ENCODE measurements around the gene IRS1.

IRS1 gene

DNA sequence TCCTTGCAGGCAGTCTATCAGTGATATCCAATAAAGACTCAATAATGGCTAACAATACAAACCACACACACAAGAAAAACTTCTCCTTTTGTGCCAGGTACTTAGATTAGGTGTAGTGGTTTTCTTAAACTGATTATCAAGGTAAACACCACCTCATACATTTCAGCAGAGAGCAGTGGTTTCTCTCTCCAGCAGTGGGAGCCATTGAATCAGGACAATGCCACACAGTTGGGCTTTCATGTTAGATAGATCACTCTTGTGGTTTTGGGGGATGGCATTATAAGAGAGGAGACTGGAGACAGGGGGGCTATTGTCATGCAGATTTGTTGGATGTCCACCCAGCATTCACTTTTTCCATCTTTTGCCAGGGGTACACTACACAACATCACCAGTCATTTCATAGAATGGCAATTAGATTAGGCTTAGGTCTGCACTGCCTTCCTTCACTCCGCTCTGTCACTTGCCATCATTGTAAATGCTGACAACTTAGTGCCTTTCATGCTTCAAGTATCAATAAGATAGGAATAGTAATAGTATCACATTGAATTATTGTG is 13.6 kb upstream of the IRS1 start:
- no peak for DNase-seq

DNA sequence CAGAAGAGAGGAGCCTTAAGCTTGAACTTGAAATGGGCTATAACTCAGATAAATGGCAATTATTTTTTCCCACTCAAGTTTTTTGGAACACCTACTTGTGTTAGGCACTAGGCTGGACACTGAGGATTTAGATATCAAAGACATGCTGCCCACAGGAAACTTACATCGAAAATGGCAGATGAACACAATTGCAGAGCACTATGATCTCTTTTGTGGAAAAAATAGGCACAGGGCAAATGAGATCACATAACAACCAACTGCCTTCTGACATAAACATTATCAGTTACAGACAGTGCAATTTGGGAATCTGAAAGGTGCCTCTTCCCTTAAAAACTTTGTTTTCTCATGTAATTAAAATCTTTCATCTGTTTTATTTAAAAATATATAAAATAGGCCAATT is 3.8 kb upstream of the IRS1 start:
- DNase-seq: no peak

DNA sequence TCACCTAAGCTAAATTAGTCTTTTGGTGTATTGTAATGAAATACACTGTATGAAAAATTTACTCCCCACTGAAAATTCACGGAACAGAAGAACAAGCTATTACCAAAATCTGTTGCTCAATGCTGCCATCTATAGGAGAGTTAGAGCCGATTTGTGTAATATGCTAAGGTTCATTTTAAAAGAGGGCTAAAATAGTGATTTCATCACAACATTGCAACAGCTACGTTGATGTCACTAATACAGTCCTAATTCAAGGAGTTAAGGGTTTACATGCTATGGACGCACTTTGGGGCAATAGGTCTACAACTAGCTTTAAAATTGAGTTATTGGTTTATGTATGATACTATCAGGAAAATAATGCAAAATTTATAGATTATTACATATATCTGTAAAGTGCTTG is 3.0 kb upstream of the IRS1 start:
- DNase-seq: peak; percentile 79

DNA sequence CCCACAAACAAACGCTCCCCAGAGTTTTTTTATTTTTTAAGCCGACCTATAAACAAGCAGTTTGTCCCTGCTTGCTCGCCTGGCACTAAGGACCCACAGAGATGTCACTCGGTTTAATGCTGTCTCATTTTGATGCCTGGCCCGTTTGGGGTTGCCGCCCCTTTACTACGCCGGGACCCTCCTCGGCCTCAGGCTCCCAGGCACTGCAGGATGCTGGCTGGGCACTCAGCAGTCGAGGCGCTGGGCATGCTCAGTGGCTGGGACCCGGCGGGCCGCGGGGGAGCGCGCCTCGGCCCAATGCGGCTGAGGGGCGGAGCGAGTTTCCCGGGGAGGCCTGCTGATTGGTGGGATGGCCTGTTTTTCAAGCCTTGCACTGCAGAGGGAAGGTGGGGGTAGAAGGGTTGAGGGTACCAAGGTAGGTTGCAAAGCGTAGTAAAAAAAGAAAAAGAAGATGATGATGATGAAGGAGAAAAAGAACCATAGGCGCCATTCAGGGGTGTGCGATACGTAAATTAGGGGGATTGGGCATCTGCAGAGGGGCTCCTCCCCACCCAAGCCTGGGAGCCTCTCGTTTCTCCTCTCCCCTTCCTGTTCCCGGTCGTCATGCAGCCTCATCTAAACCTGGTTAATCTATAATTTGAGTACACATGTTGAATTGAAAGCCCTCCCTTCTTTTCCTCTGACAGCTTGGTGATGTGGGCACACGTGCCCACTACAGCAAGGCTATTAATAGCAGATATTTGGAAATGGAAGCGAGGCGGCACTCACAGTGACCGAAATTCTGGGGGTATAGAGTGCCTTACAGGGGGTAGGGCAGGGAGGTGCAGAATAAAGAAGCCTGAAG is 1.5 kb upstream of the IRS1 start:
- DNase-seq: peak; percentile 75

DNA sequence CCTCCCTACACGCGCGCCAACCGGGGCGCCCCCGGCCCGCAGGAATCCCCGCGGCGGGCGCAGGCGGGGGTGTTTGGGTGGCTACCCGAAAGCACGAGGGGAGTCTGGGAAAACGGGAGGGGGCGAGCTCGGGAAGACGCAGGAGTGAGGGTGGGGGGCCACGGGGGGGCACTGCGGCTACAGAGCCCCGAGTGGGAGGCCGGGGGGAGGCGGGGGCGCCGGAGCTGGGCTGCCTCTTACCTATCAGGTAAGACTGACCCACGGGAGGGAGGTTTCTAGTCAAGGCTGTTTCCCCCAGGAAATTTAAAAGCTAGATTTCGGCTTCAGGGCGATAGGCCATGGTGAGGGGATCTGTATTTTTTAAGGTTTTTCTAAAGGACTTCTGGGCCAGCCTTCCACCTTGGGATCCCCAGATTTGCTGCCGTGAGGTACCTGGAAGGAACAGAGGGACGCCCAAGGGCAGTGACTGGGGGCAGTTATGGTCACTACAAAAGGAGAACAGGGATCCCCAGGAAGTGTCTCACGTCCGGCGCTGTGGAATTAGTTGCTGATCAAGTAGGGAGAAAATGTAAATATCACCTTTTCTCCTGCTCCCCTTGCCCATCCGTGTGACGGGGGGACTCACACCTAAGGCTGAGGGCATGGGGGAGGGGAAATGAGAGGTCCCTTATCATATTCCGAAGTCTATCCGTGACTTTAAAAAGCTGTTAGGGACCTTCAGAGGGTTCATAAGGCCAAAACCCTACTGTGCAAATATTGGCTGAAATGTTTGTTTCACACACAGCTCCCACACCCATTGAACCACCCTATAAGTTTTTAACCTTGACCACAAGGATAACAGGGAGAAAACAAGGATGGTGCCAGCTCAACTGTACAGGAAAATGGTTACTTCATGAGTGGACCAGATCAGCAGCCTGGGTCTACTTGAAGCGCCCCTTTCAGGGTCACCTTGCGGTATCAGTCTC is 638 bp upstream of the IRS1 start:
- DNase-seq: no peak

DNA sequence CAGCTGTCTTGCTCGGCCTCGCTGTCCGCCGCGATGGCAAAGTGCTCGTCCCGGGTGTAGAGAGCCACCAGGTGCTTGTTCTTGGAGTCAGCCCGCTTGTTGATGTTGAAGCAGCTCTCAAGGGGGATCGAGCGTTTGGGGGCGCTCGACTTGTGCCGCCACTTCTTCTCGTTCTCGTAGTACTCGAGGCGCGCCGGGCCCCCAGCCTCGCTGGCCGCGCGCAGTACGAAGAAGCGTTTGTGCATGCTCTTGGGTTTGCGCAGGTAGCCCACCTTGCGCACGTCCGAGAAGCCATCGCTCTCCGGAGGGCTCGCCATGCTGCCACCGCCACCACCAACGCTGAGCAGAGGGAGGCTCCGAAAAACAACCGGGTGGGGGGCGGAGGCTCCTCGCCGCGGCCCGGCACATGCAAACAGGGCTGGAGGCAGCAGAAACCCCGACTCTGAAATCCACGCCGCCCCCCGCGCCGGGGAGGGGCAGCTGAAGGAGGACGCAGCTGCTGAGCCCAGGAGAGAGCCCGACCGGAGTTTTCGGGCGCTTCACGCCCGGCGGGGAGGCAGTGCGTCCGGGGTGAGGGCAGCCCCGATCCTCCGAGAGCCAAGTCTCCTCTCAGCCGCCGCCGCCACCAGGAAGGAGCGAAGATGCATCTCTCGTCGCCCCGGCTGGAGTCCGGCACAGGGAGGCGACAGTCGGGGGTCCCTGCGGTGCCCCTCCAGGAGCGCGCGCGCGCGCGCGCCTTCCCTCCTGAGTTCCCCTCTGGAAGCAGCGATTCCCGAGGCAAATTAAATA is 1.0 kb downstream of the IRS1 start:
- peak; percentile 27 for DNase-seq

DNA sequence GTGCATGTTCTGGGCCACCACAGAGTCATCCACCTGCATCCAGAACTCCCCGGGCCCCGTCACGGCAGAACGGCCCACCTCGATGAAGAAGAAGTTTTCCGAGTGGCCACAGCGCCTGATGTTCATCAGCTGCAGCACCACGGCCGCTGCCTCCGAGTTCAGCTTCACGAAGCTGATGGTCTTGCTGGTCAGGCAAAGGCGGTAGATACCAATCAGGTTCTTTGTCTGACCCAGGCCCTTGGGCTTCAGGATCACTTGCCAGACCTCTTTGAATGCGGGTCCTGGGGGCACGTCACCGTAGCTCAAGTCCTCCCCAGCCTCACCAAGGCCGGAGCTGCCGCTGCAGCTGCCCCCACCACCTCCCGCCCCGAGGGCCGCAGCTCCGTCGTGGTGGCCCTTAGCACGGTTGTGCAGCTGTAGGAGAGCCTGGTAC is 1.6 kb downstream of the IRS1 start:
- DNase-seq: no peak

DNA sequence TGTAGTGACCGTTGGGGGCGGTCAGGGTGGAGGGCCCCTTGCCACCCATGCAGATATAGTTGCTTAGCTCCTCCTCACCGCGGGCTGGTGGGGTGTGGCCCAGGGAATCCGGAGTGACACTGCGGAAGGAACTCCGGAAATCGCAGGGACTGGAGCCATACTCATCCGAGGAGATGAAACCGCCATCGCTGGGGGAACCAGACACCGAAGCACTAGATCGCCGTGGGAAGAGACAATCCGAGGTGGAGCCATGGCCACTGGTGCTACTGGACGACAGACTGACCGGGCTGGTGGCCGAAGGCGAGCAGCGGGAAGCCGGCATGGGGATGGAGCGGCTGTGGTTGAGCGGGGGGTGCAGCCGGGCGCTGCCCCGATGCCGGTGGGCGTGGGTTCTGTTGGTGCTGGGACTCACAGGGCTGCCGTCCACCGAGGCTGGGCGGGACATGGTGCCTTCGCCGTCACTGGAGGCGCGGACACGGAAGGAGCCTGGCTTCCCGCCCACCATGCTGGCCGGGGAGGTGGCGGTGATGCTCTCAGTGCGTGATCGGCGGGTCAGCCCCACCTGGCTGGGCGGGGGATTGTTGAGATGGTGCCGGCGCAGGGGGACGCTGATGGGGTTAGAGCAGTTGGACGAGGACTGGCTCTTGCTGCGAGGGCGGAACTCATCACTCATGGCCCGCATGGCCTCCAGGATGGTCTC is 2.2 kb downstream of the IRS1 start:
- DNase-seq: no peak

DNA sequence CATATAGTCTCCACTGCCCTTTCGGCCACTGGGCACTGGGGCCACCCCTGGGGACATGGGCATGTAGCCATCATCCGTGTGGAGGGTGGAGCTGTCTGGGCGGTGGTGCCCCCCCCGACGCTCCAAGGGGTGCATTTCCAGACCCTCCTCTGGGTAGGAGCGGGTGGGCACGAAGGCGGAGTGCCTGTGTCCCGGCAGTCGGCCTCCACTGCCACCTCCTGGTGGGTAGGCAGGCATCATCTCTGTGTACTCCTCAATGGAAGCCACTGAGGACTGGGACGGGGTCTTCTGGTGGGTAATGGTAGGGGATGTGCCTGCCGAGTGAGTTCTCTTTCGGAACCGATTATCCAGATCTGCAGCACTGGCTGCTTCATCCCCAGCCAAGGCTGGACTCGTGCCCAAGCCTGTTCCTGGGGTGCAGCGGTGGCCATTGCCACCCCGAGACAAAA is 2.8 kb downstream of the IRS1 start:
- no peak for DNase-seq

DNA sequence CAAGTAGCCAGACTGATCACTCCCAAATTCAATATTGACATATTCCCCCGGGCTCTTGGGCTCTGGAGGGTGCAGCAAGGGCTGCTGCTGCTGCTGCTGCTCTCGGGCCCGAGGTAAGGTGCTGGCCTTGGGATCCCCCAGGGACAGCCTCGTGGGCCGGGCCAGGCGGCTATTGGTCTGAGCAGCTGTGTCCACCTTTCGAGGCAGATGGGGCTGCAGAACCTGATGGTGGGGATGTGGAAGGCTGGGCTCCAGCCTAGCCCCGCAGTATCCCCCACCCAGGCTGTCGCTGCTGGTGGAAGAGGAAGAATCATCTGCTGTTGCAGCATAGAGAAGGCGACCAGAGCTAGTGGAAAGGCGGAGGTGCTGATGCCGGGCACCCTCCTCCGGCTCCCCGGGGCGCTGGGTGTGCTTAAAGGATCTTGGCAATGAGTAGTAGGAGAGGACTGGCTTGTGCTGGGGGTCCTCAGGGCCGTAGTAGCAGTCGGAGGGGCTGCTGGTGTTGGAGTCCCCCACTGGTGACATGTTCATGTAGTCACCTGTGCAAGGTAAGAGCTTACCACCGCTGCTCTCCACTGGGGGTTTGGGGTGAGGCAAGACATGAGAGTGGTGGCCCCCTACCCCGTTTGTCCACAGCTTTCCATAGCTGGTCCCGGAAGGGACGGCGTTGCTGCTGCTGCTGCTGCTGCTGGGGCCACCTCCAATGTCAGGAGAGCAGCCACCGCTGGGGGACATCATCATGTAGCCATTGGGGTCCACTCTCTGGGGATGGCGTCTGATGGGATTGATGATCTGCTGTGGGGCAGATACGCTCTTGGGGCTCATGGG is 3.4 kb downstream of the IRS1 start:
- no peak for DNase-seq

DNA sequence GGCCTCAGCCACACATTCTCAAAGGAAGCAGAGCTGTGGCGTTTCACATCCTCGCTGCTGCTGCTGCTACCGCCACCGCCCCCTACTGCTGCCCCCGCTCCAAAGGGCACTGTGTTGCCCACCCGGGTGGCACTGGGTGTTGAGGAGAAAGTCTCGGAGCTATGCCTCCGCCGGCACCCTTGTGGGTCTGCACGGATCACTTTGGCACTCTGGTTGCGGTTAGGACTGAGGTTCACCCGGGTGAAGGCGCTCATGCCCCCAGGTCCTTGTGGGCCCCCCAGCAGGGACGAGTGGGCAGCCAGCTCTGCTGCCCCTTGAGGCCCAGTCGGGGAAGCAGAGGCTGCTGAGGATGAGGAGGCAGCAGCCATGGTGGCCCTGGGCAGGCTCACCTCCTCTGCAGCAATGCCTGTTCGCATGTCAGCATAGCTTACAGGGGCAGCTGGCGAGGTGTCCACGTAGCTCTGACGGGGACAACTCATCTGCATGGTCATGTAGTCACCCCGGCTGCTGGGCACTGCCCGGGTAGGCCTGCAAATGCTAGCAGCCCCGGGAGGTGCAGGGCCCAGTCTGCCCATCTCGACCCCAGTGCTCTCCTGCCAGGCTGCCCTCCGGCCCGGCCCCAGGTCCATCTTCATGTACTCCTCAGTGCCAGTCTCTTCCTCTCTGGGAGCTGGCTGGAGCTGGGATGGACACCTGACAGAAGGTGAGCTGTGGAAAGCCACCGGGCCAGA is 4.2 kb downstream of the IRS1 start:
- no peak for DNase-seq

DNA sequence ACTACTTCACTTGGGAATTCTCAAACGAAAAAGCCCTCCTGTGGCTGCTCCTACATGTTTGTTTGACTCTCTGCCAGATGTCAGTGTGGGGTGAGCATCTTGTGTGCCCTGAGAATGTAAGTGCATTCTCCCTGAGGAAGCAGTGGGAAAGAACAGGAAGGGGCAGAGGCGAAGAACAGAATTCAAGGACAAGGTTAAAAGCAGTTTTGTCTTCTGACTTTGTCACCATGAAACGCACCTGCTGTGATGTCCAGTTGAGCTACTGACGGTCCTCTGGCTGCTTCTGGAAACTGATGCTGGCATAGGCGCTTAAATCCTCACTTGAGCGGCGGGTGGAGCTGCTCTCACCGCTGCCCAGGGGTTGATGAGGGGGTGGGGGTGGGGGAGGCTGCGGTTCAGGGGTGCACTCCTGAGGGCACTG is 4.9 kb downstream of the IRS1 start:
- no peak for DNase-seq

DNA sequence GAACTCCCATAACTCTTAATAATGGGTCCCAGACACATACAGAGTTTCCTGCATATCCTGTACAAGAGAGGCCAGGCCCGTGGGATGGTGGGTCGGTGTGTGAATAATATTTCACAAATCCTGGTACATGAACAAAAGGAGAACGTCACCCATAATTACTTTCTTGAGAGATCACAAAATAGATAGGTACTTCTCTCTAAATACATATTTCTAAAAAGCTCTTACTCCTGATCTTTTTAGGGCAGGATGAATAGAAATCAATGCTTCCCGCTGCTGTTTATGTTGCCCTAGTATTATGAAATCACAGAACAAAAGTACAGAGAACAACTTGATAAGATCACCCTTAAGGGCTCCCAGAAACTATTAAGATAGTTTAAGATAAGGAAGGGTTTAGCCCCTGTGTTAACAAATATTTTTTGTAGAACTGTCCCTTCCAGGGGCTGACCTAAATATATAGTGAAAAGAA is 5.4 kb downstream of the IRS1 start:
- no peak for DNase-seq

DNA sequence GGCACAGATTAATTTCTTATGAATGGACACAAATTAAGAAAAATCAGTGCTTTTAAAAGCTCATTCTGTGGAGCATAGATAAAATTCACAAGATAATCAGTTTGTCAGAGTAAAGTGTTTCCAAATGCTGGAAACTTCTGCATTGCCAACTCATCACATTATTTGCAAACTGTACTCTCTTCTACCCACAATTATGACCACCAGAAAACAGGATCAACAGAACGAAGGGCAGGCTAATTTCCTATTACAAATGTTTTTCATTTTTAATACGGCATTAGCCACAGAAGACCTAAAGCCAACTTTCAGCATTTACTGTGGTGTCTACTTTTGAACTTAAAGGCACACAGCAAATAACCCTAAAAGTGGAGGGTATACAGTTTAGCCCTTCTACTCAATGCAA is 6.0 kb downstream of the IRS1 start:
- DNase-seq: no peak

DNA sequence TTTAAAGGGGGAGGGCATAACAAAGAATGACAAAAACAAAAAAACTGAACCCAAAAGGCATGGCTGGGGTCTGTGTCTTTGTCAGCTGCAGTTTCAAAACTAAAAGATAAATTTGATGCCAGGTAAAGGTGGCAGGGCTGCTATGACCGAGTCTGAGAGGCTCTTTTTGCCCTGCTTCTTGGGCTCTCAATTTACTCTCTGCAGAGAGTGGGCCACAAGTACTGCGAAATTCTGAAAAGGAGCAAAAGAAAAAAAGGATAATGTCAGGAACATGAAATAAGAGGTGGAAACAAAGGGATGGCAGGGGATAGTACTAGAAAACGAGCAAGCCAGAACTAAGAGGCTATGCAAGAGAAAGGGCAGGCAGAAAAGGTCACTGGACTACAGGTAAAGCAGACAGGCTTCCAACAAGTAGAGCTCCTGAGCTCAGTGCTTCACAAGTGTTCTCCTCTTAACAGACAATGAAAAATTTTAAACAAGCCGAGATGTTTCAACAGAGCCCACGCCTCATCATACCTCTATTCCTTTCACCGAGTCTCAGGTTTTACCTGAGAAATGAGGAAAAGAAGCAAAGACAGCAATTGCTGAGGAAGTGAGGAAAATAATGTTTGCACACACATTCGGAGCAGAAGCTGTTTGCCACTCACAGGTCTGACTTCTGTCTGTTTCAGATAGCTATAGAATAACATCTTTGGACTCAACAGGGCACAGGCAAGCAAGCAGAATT is 7.3 kb downstream of the IRS1 start:
- DNase-seq: no peak

DNA sequence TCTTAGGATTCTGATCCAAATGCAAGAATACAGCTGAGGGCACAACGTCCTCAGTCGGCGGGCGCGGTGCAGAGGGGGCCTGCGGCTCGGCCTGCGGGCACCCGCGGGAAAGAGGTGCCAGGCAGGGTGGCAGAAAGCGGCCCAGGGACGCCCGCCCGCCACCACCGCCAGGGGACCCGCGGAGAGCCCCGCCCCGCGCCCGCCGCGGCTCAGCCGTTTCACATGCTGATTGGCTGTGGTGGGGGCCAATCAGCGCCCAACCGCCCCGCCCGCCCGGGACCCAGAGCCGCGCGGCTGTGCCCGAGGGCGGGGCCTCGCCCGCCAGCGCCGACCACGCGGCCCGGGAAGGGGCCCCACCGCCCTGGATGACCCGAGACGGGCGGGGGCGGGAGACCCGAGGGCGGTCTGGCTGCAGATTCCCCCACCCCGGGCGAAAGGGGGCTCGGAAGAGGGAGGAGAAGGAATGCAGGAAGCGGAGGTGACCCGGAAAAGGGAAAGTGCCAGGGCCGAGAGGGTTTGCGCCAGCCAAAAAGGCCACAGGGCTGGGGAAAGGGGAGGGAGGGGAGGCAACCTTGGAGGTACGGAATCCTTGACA is 8.0 kb downstream of the IRS1 start:
- peak; percentile 85 for DNase-seq

DNA sequence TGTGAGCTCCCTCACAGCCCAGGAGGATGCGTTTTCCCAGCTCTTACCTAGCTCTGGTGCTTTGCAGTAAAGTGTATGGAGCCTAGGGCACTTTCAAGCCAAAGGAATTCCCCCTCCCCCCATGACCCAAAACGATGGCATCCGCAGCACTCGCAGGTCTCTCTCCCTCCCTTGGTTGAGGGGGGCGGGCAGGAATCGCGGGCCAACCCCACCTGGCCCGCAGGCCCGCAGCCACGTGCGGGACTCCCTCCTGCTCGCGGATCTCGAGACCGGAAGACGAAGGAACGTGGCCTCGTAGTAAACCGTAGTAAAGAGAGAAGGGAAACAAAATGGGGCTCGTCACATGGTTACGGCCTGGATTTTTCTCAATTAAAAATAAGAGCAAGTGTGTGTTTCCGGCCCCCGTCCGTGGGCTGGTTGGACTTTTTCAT is 8.5 kb downstream of the IRS1 start:
- DNase-seq: peak; percentile 78

DNA sequence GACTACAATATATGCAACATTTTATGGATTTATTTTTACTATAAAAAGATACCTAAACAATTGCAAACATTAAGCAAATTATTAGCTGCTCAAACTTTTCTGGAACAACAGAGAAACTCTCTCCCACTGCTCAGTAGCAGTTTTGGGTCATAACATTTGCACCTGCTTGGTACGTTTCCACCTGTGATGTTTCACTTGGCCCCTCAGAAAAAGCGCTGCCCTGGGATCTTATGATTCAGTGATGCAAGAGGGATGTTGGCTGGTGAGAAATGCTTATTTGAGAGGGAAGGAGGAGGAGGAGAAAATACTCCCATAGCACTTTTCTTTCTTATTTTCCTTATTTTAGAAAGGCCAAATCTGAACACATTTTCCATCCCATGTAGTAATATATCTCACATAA is 9.2 kb downstream of the IRS1 start:
- no peak for DNase-seq

DNA sequence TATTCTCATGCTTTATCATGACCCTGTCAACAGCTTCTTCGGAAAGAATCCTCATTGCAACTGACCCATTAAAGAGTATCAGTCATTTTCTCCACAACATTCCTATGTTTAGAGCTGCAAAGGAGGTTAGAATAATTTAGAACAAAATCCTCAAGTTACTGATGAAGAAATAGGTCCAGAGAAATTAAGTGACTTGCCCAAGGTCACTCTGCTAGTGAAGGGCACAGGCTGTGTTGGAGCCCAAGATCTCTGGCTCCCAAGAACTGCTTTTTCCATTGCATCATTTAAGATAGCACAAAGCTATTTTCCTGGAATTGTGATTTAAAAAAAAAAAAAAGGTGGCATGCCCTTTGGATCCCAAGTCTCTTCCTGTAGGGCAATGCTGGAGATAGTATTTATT is 9.6 kb downstream of the IRS1 start:
- no peak for DNase-seq

All from CD4-positive, alpha-beta T cell treated with Interleukin-4 for 4 hours (primary cell).